Vagina (tissue), 2 donors: Measurements from ENCODE around the gene PHC2.

Experiments used
- POLR2A ChIP-seq, 2 donors: fragments of 450-650 bp; IDR thresholded peaks; one replicate each; pipeline ENCODE4 v1.6.1; 2017; ENCODE audit warnings: antibody characterized with exemption in 2 of 2, mild to moderate bottlenecking in 2 of 2, moderate library complexity in 2 of 2
- POLR2AphosphoS5 ChIP-seq, 2 donors: sonication (generic); formaldehyde crosslinking; IDR thresholded peaks; one replicate each; pipeline ENCODE4 v1.9.0; 2017; ENCODE audit warnings: antibody characterized with exemption in 2 of 2, mild to moderate bottlenecking in 2 of 2, low read depth in 1 of 2; ENCODE audit not compliant: insufficient read depth in 1 of 2
- TF ChIP-seq, protein P1 (sequence below), 3 experiments: fragments of 450-650 bp in 2 of 3; fragments of 200-600 bp in 1 of 3; sonication (generic) in 1 of 3; IDR thresholded peaks; one replicate each; pipeline ENCODE4 v1.5.1; 2017 to 2019; ENCODE audit warnings: antibody characterized with exemption in 3 of 3, mild to moderate bottlenecking in 2 of 3, moderate library complexity in 2 of 3

DNA sequence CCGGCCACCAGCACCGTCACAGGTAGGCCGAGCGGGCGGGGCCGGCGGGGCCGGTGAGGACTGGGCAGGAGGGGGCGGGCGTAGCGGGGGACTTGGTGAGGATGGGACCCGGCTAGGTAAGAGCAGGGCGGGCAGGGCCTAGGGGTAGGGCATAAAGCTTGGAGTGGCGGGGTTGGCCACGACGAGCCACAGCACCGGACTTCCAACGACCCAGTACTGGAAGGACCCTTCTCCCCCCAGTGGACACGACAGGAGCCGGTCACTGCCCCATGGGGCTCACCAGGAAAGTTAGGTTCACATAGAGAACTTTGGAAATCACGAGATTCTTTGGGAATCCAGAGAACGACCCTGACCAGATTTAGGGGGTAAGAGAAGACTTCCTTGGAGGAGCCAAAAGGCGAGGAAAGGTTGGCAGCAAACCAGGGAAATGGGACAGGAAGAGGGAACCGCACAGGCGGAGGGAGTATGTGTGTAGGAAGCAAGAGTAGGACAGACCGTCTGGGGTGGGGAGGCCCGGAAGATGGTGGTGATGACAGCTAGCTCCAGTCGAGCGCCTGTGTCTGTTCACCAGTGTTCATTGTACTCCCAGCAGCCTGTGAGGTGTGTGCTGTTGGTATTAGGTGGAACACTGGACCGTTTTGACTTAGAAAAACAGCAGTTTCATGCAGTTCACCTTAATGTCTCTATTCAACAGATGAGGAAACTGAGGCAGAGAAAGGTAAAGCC is 154.2 kb downstream of the PHC2 start:
- TF ChIP-seq, protein P1, sequence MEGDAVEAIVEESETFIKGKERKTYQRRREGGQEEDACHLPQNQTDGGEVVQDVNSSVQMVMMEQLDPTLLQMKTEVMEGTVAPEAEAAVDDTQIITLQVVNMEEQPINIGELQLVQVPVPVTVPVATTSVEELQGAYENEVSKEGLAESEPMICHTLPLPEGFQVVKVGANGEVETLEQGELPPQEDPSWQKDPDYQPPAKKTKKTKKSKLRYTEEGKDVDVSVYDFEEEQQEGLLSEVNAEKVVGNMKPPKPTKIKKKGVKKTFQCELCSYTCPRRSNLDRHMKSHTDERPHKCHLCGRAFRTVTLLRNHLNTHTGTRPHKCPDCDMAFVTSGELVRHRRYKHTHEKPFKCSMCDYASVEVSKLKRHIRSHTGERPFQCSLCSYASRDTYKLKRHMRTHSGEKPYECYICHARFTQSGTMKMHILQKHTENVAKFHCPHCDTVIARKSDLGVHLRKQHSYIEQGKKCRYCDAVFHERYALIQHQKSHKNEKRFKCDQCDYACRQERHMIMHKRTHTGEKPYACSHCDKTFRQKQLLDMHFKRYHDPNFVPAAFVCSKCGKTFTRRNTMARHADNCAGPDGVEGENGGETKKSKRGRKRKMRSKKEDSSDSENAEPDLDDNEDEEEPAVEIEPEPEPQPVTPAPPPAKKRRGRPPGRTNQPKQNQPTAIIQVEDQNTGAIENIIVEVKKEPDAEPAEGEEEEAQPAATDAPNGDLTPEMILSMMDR (IDR thresholded peaks at IDR 0.05) = no peak
- TF ChIP-seq POLR2A (IDR thresholded peaks at IDR 0.05) = no peak
- no peak for TF ChIP-seq POLR2AphosphoS5 (IDR thresholded peaks at IDR 0.05; ENCODE audit: insufficient read depth in 1 of 2, low read depth in 1 of 2)
